Stimulated activated CD4-positive, alpha-beta T cell treated with anti-CD3 and anti-CD28 coated beads, Interleukin-15, amount 100 ng/mL, for 24 hours (primary cell): ENCODE results near the gene CCDC159.

ENCODE experiments used
- DNase-seq: peaks from one replicate; pipeline ENCODE4 v3.0.0-alpha.2; 2020

The CCDC159 gene

DNA sequence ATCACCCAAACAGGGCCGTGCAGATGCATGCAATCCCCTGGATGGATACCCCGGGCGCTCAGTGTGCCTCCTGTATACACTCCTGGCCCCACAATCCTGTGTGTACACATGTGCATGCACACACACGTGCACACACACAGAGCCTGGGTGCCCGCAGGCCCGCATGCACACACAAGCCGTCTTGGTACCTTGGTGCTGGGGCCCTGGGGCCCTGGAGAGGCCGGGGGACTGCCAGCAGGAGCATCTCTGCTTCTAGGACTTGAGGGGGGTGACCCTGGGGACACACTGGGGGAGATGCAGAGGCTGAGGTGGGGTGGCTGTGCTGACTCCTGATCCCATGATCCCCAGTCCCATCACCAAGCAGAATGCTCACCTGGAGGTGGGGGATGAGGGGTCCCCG, 53.3 kb downstream of the CCDC159 start:
- DNase-seq: no peak

DNA sequence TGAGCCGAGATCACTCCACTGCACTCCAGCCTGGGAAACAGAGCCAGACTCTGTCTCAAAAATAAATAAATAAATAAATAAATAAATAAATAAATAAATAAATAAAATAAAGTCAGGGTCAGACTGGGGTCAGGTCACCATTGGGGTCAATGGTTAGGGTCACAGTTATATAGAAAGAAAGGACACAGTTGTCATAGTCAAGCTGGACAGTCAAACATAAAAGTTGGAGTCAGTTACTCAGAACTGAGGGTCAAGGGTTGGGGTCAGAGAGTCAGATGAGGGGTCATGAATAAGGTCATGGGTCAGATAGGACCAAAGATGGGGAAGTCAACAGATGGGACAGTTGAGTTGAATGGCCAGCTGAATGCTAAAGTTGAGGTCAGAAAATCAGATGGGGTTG, 54.5 kb downstream of the CCDC159 start:
- DNase-seq: no peak

DNA sequence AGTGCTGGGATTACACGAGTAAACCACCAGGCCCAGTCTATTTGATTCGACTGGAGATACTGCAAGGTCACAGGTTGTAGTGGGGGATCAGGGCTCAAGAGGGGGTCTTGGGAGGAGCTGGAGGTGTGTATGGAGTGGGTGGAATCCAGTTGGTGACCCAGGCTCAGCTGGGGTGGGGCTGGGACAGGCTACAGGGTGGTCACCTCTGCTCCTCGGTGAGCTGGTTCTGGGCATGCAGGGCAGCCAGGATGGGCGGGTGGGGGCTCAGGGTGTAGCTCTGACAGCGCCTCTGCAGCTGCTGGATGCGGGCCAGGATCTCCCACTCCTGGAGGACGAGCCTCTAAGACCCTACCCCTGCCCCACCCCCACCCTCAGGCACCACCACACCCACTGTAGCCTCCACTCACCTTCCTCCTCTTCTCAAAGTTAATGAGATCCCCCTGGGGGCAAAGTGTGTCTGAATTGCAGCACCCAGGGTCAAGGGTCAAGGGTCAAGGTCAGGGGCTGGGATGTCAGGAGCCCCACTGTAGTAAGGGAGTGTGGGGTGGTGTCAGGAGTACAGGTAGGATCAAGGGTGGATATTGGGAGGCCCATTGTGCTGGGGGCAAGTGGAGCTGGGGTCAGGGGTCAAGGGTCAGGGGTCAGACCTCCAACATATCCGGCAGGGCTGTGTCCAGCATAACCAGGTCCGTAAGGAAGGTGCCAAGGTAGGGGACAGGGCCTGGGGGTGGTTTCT, 55.7 kb downstream of the CCDC159 start:
- DNase-seq: no peak
